HCT116 (cell line): ENCODE data around the gene MYO1A. TPM values are rescaled to one million over a fixed set of nuclear protein-coding genes. Genes with fewer than 3 reads are reported as not detected.

Experiments
- ATAC-seq: fragments of 200-7000 bp; cut with Tn5 transposase; 2 replicates; pipeline ENCODE4 v1.9.1; 2020; ENCODE audit warnings: mild to moderate bottlenecking, moderate library complexity
- BruUV-seq: library from RNA; stranded (reverse); fragments of 400-500 nt; replicated peaks from 2 replicates; lab custom pipeline; 2021; lab: Mats Ljungman, UMichigan
- CTCF ChIA-PET: fragments of 300-600 bp; sonication (Branson Sonifier 250); formaldehyde crosslinking; loops from one replicate; lab custom pipeline; 2021; ENCODE audit warnings: antibody characterized with exemption; lab: Charles Lee
- POLR2A ChIA-PET: fragments of 300-600, 350-600 bp; sonication (Branson Sonifier 250); formaldehyde crosslinking; loops from one replicate; lab custom pipeline; 2021; ENCODE audit warnings: antibody characterized with exemption; lab: Charles Lee
- RAD21 ChIA-PET, 2 experiments: fragments of 300-600 bp; sonication (Branson Sonifier 250); formaldehyde crosslinking; loops; one replicate each; lab custom pipeline; 2023; ENCODE audit warnings: low total read pairs in 2 of 2; ENCODE audit not compliant: uncharacterized antibody in 2 of 2, unreplicated experiment in 2 of 2, low non-redundant PET in 1 of 2; lab: Charles Lee
- DNase-seq: peaks from one replicate; pipeline ENCODE4 v3.0.0-alpha.2; 2010; ENCODE audit warnings: low read depth, low spot score
- H2AFZ ChIP-seq: fragments of 200-600 bp; shearing (Covaris generic), sonication (generic); 2 replicates; pipeline ENCODE4 v1.6.1; 2017; ENCODE audit warnings: low read depth, mixed run types, mixed read lengths, antibody characterized with exemption, low read length; ENCODE audit not compliant: poor library complexity, severe bottlenecking
- H3K27ac ChIP-seq: 2 replicates; pipeline ENCODE4 v1.5.1; 2012; ENCODE audit warnings: low read depth, low read length
- H3K27me3 ChIP-seq: fragments of 200-600 bp; sonication (generic); 2 replicates; pipeline ENCODE4 v1.6.1; 2016; ENCODE audit warnings: mixed run types, low read length, mixed read lengths; ENCODE audit not compliant: insufficient read depth
- H3K36me3 ChIP-seq, 2 experiments: fragments of 200-500 bp in 1 of 2; fragments of 200-600 bp in 1 of 2; sonication (Bioruptor generic) in 1 of 2; sonication (generic) in 1 of 2; 2 replicates each; pipeline versions ENCODE4 v1.5.1 to v1.6.1; 2014 to 2016; ENCODE audit warnings: low read length in 2 of 2, inconsistent platforms in 1 of 2, mixed read lengths in 1 of 2, mixed run types in 1 of 2; ENCODE audit not compliant: insufficient read depth in 2 of 2, control insufficient read depth in 1 of 2
- H3K4me1 ChIP-seq, 2 experiments: fragments of 200-600 bp in 1 of 2; sonication (generic) in 1 of 2; 2 replicates each; pipeline versions ENCODE4 v1.5.1 to v1.6.1; 2012 to 2017; ENCODE audit warnings: low read length in 2 of 2, inconsistent platforms in 1 of 2, mild to moderate bottlenecking in 1 of 2, mixed read lengths in 1 of 2, mixed run types in 1 of 2, moderate library complexity in 1 of 2; ENCODE audit not compliant: insufficient read depth in 2 of 2, control insufficient read depth in 1 of 2
- H3K4me2 ChIP-seq: fragments of 200-600 bp; sonication (generic); 2 replicates; pipeline ENCODE4 v1.6.1; 2017; ENCODE audit warnings: mixed run types, low read length, mixed read lengths
- H3K4me3 ChIP-seq, 2 experiments: fragments of 200-600 bp in 1 of 2; sonication (generic) in 1 of 2; replicated peaks in 1 of 2; 2 replicates each; pipeline ENCODE4 v1.5.1; 2011 to 2016; ENCODE audit warnings: low read length in 2 of 2, control low read depth in 1 of 2, low read depth in 1 of 2, mild to moderate bottlenecking in 1 of 2, mixed read lengths in 1 of 2, mixed run types in 1 of 2
- H3K79me2 ChIP-seq: fragments of 200-600 bp; sonication (generic); 2 replicates; pipeline ENCODE4 v1.6.1; 2017; ENCODE audit warnings: mild to moderate bottlenecking, mixed run types, low read length, moderate library complexity, mixed read lengths; ENCODE audit not compliant: insufficient read depth
- H3K9ac ChIP-seq: fragments of 200-600 bp; sonication (generic); 2 replicates; pipeline ENCODE4 v1.6.1; 2016; ENCODE audit warnings: low read length, mixed read lengths
- H3K9me2 ChIP-seq: fragments of 200-600 bp; sonication (generic), shearing (Covaris generic); 2 replicates; pipeline ENCODE4 v1.6.1; 2017; ENCODE audit warnings: mixed run types, mild to moderate bottlenecking, moderate library complexity; ENCODE audit not compliant: insufficient read depth
- H3K9me3 ChIP-seq, 2 experiments: fragments of 200-500 bp in 1 of 2; fragments of 200-600 bp in 1 of 2; sonication (Bioruptor generic) in 1 of 2; sonication (generic) in 1 of 2; 2 replicates each; pipeline ENCODE4 v1.6.1; 2014 to 2017; ENCODE audit warnings: low read length in 2 of 2, mixed read lengths in 2 of 2, inconsistent platforms in 1 of 2, low read depth in 1 of 2, mild to moderate bottlenecking in 1 of 2, mixed run types in 1 of 2, moderate library complexity in 1 of 2; ENCODE audit not compliant: control insufficient read depth in 1 of 2, insufficient read depth in 1 of 2
- H4K20me1 ChIP-seq: fragments of 200-600 bp; sonication (generic), shearing (Covaris generic); 2 replicates; pipeline ENCODE4 v1.6.1; 2017; ENCODE audit warnings: mixed run types, mild to moderate bottlenecking, moderate library complexity; ENCODE audit not compliant: insufficient read depth
- ATF3 ChIP-seq: IDR thresholded peaks from 2 replicates; pipeline ENCODE4 v1.6.1; 2012
- CBX3 ChIP-seq: IDR thresholded peaks from 2 replicates; pipeline ENCODE4 v1.6.1; 2012; ENCODE audit warnings: low read depth
- CEBPB ChIP-seq: IDR thresholded peaks from 2 replicates; pipeline ENCODE4 v1.6.1; 2012; ENCODE audit warnings: low read depth
- EZH2 ChIP-seq: fragments of 200-600 bp; sonication (generic); IDR thresholded peaks from 2 replicates; pipeline ENCODE4 v1.6.1; 2017; ENCODE audit warnings: antibody characterized with exemption, mixed run types
- FOSL1 ChIP-seq: IDR thresholded peaks from 2 replicates; pipeline ENCODE4 v1.6.1; 2012; ENCODE audit warnings: low read depth
- MAX ChIP-seq: IDR thresholded peaks from 2 replicates; pipeline ENCODE4 v1.6.1; 2012
- SIN3A ChIP-seq: IDR thresholded peaks from 2 replicates; pipeline ENCODE4 v1.6.1; 2012; ENCODE audit warnings: low read depth
- TCF7L2 ChIP-seq: IDR thresholded peaks from 2 replicates; pipeline ENCODE4 v1.7.0; 2011; ENCODE audit warnings: borderline replicate concordance, inconsistent platforms; ENCODE audit not compliant: insufficient read depth, insufficient read length; ENCODE audit errors: extremely low read depth
- YY1 ChIP-seq: IDR thresholded peaks from 2 replicates; pipeline ENCODE4 v1.6.1; 2011; ENCODE audit warnings: low read length, low read depth, moderate library complexity, mild to moderate bottlenecking; ENCODE audit not compliant: insufficient replicate concordance; ENCODE audit errors: extremely low read depth
- ZFX ChIP-seq: fragments of 450-650 bp; IDR thresholded peaks from 2 replicates; pipeline ENCODE4 v1.6.1; 2017
- intact Hi-C: fragments of 100-400 bp; cut with micrococcal nuclease; formaldehyde crosslinking; loops from 2 replicates; pipeline ENCODE4 v1.10.0; 2022
- total RNA-seq: library from RNA; stranded (reverse); gene quantifications from one replicate; pipeline ENCODE4 v1.2.1, GENCODE V29; 2021; ENCODE audit not compliant: unreplicated experiment
- TF ChIP-seq, protein P1 (sequence below): IDR thresholded peaks from 2 replicates; pipeline ENCODE4 v1.6.1; 2011; ENCODE audit warnings: mild to moderate bottlenecking, low read length, moderate library complexity; ENCODE audit not compliant: insufficient replicate concordance; ENCODE audit errors: extremely low read depth

The MYO1A gene
- total RNA-seq, 1 experiment from 2014 or later, result 0.76 TPM

GRCh38 chr12:57039016-57039798 is 10.7 kb downstream of the MYO1A start:
- Histone ChIP-seq H3K9me2 (no peaks in the 10 kb centered on the region), H3K79me2 (no peaks in the 10 kb centered on the region), H3K4me2 (no peak overlapping the region), H4K20me1 (no peaks in the 10 kb centered on the region), H2AFZ (no peak overlapping the region), H3K36me3 (no peaks in the 10 kb centered on the region), H3K27me3 (peaks cover 20% of the 10 kb centered on the region; the same call in 1 of the 2 replicates), H3K27ac (no peak overlapping the region), H3K4me1 (no peaks in the 10 kb centered on the region), H3K9ac (no peak overlapping the region), H3K4me3 (no peak overlapping the region), H3K9me3 (no peaks in the 10 kb centered on the region)
- DNase-seq (no peak), ATAC-seq (no peak)
- intact Hi-C loops, result no loop called here
- CTCF ChIA-PET, result no interaction called here
- no peak for TF ChIP-seq ATF3
- no peak for TF ChIP-seq TCF7L2
- TF ChIP-seq, protein P1, sequence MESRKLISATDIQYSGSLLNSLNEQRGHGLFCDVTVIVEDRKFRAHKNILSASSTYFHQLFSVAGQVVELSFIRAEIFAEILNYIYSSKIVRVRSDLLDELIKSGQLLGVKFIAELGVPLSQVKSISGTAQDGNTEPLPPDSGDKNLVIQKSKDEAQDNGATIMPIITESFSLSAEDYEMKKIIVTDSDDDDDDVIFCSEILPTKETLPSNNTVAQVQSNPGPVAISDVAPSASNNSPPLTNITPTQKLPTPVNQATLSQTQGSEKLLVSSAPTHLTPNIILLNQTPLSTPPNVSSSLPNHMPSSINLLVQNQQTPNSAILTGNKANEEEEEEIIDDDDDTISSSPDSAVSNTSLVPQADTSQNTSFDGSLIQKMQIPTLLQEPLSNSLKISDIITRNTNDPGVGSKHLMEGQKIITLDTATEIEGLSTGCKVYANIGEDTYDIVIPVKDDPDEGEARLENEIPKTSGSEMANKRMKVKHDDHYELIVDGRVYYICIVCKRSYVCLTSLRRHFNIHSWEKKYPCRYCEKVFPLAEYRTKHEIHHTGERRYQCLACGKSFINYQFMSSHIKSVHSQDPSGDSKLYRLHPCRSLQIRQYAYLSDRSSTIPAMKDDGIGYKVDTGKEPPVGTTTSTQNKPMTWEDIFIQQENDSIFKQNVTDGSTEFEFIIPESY, result no peak
- TF ChIP-seq CBX3, result no peak
- TF ChIP-seq ZFX, result no peak
- TF ChIP-seq YY1, result no peak
- no peak for TF ChIP-seq MAX
- TF ChIP-seq EZH2, result no peak
- TF ChIP-seq CEBPB, result no peak
- TF ChIP-seq SIN3A, result no peak
- no peak for TF ChIP-seq FOSL1
- no TSS peak for BruUV-seq
- POLR2A ChIA-PET, result no interaction called here
- RAD21 ChIA-PET, result no interaction called here
